ENCODE results near the gene FGF11. TPM values are rescaled to one million over a fixed set of nuclear protein-coding genes. Genes with fewer than 3 reads are reported as not detected.
A peak's percentile ranks its signal among the peaks of the same experiment; 100 is the strongest.
"Not testable (repeated sequence)": the region's sequence is repeated elsewhere in the genome, so short reads cannot be mapped to it uniquely, and the experiment has no call there.

FGF11 gene
- total RNA-seq, 2 donors from 2014 or later, result 1.2 to 1.6 TPM

DNA sequence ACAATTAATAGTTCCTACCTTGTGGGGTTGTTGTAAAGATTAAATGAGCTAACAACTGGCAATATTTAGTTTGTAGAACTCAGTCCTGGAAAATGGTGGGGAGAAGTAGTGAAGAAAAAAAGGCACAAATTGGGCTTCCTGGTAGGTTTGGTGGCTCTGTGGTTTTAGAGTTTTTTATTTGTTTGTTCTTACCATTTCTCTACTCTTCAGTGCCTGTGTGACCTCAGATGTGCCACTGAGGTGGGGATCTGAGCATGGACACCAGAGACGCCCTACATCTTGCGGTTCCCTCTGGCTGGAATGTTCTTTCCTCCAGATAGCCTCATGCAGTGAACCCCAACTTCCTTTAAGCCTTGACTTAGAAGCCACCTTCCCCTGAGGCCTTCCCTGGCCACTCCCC, 32.4 kb downstream of the FGF11 start:
- H3K9me3 ChIP-seq, result no peaks in the 10 kb centered on the region
- no peaks in the 10 kb centered on the region for H3K4me1 ChIP-seq
- no peak overlapping the region for H3K27ac ChIP-seq
- DNase-seq, result no peak
- TF ChIP-seq, protein P1, sequence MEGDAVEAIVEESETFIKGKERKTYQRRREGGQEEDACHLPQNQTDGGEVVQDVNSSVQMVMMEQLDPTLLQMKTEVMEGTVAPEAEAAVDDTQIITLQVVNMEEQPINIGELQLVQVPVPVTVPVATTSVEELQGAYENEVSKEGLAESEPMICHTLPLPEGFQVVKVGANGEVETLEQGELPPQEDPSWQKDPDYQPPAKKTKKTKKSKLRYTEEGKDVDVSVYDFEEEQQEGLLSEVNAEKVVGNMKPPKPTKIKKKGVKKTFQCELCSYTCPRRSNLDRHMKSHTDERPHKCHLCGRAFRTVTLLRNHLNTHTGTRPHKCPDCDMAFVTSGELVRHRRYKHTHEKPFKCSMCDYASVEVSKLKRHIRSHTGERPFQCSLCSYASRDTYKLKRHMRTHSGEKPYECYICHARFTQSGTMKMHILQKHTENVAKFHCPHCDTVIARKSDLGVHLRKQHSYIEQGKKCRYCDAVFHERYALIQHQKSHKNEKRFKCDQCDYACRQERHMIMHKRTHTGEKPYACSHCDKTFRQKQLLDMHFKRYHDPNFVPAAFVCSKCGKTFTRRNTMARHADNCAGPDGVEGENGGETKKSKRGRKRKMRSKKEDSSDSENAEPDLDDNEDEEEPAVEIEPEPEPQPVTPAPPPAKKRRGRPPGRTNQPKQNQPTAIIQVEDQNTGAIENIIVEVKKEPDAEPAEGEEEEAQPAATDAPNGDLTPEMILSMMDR (IDR thresholded peaks at IDR 0.05), result no peak
- no peak overlapping the region for H3K9ac ChIP-seq (ENCODE audit: low read depth in 2 of 2, low read length in 2 of 2)
- intact Hi-C loops (cut with DNase I), result no loop called here
- no peaks in the 10 kb centered on the region for H3K36me3 ChIP-seq
- no peaks in the 10 kb centered on the region for H3K27me3 ChIP-seq
- no peak overlapping the region for H3K4me3 ChIP-seq

DNA sequence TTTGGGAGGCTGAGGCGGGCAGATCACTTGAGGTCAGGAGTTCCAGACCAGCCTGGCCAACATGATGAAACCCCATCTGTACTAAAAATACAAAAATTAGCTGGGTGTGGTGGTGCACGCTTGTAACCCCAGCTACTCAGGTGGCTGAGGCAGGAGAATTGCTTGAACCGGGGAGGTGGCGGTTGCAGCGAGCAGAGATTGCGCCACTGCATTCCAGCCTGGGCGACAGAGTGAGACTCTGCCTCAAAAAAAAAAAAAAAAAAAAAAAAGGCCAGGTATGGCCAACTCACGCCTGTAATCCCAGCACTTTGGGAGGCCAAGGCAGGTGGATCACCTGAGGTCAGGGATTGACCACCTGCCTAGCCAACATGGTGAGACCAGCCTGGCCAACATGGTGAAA, 35.5 kb downstream of the FGF11 start:
- H3K9me3 ChIP-seq; H3K4me1 ChIP-seq; intact Hi-C loops (cut with DNase I); H3K36me3 ChIP-seq; H3K27ac ChIP-seq; H3K27me3 ChIP-seq; H3K9ac ChIP-seq (ENCODE audit: low read depth in 2 of 2, low read length in 2 of 2); DNase-seq; H3K4me3 ChIP-seq: not testable (repeated sequence)

DNA sequence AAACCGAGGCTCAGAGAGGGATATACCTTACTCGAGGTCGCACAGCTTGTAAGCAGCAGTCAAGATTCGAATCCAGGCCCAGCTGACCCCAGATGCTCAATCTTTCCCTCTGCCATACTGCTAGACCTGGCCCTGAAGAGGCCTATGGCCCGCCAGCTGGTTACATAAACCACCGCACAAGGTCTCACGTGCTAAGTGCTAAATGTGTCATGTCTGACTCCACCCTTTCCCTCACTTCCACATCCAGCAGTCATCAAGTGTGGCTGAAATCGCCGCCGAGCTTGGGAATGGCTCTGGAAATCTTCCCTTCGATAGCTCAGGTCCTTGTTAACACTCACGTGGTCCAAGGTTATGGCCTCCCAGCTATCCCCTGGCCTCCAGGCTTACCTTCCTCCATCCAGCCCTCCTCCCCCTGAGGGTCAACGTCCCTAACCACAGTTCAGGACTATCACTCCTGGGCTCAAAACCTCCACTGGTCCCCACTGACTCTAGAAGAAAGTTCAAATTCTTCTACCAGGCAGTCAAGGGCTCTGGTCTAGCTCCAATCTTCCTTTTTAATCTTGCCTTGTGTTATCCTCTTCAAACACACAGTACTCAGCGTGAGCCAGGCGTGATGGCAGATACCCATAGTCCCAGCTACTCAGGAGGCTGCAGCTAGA, 36.6 kb downstream of the FGF11 start:
- H3K4me1 ChIP-seq, result peaks cover 4% of the 10 kb centered on the region
- intact Hi-C loops (cut with DNase I), result no loop called here
- peak; percentile 32 for DNase-seq
- H3K27ac ChIP-seq, result no peak overlapping the region
- TF ChIP-seq, protein P1 (IDR thresholded peaks at IDR 0.05), result no peak
- no peak overlapping the region for H3K4me3 ChIP-seq
- no peaks in the 10 kb centered on the region for H3K36me3 ChIP-seq
- H3K9me3 ChIP-seq, result no peaks in the 10 kb centered on the region
- H3K27me3 ChIP-seq, result no peaks in the 10 kb centered on the region
- peak overlapping the region in 1 of 2 donors; percentile 14 for H3K9ac ChIP-seq (ENCODE audit: low read depth in 2 of 2, low read length in 2 of 2)

DNA sequence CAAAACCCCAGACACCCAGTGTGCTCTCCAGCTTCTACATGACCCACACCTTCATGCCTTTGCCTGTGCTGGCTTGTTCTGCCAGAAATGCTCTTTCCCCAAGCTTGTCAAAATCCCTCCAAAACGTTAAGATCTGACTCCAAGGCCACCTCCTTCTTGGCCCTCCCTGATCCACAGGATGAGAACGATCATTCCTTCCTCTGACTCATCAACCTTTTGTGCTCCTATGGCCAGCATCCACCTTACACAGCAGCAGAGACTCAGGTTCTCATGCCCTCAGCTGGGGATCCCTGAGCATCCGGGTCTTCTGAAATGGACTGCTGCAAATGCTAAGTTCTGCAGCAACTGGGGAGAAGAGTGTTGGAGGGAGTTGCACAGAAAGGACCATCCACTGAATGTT, 37.2 kb downstream of the FGF11 start:
- Histone ChIP-seq H3K4me3 (no peak overlapping the region), H3K9me3 (no peaks in the 10 kb centered on the region), H3K4me1 (peaks cover 4% of the 10 kb centered on the region), H3K27me3 (no peaks in the 10 kb centered on the region), H3K36me3 (no peaks in the 10 kb centered on the region), H3K27ac (no peak overlapping the region), H3K9ac (ENCODE audit: low read depth in 2 of 2, low read length in 2 of 2) (peak overlapping the region in 1 of 2 donors; percentile 14)
- no peak for DNase-seq
- TF ChIP-seq, protein P1 (IDR thresholded peaks at IDR 0.05), result no peak
- intact Hi-C loops (cut with DNase I), result no loop called here

DNA sequence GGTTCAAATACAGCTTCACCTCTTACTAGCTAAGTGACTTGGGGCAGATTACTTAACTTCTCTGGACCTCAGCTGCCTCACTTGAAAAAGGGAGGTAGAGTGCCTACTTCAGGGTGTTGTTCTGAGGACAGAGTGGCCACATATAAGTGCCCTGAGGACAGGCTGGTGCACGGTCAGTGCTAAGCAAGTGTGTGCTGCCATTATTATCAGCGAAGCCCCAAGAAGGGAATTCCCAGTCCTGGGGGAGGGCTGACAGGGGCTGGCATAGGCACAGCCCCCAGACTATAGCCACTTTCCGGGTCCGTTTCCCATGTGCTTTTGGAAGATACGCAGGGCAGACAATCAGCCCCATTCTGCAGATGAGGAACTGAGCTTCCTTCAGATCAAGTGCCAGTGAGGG, 37.6 kb downstream of the FGF11 start:
- no peaks in the 10 kb centered on the region for H3K9me3 ChIP-seq
- no peak for DNase-seq
- H3K27ac ChIP-seq, result no peak overlapping the region
- intact Hi-C loops (cut with DNase I), result no loop called here
- no peaks in the 10 kb centered on the region for H3K36me3 ChIP-seq
- no peaks in the 10 kb centered on the region for H3K27me3 ChIP-seq
- H3K4me3 ChIP-seq, result no peak overlapping the region
- H3K4me1 ChIP-seq, result peaks cover 4% of the 10 kb centered on the region
- peak overlapping the region; percentile 15 to 58 for H3K9ac ChIP-seq (ENCODE audit: low read depth in 2 of 2, low read length in 2 of 2)
- TF ChIP-seq, protein P1 (IDR thresholded peaks at IDR 0.05), result no peak

DNA sequence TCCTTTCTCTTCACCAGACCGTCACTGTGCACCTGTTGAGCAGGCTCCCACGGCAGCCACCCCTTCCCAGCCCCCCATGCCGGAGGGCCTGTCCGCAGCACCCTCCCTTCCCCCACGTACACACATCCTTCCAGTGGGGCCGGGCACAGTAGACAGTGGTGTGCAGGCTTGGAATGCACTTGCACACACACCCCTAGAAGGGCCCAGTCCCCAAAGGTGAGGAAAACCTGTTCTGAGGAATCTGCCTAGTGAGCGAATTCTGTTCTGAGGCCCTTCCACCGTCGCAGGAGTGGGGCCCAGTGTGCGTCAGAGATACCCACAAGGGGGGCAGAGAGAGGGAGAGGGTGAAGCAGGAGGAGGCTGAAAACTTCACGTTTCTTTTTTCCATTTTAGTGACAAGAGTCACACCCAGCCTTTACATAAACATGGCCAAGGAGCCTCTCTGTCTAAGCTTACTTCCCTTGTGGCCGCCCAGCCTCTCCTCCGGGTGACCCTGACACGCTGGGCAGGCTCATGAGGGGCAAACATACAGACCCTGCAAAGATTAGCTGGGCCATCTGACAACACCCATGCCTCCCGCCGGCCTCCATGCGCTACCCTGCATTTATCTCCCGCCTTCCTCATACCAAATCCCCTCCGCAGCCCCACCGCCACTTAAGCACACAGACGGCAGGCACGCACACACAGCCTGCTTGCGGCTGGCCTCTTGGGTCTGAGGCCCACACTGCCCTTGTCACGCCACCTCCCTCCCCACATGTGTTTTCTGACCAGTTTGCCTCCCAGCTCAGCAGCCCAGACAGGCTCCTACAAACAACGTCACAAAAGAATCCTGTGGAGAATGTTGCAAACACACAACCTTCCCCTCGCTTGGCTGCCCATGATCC, 38.3 kb downstream of the FGF11 start:
- intact Hi-C loops (cut with DNase I), result no loop called here
- TF ChIP-seq, protein P1 (IDR thresholded peaks at IDR 0.05), result no peak
- Histone ChIP-seq H3K36me3 (no peaks in the 10 kb centered on the region), H3K4me3 (peak overlapping the region; percentile 93), H3K9me3 (no peaks in the 10 kb centered on the region), H3K27ac (peak overlapping the region; percentile 96), H3K9ac (ENCODE audit: low read depth in 2 of 2, low read length in 2 of 2) (peak overlapping the region; percentile 58 to 87), H3K27me3 (no peaks in the 10 kb centered on the region), H3K4me1 (peaks cover 4% of the 10 kb centered on the region)
- peak; percentile 33 for DNase-seq

Measured in colonic mucosa (tissue), 4 donors.